Measurements from ENCODE around the gene SH3BP4.

The SH3BP4 gene, protein sequence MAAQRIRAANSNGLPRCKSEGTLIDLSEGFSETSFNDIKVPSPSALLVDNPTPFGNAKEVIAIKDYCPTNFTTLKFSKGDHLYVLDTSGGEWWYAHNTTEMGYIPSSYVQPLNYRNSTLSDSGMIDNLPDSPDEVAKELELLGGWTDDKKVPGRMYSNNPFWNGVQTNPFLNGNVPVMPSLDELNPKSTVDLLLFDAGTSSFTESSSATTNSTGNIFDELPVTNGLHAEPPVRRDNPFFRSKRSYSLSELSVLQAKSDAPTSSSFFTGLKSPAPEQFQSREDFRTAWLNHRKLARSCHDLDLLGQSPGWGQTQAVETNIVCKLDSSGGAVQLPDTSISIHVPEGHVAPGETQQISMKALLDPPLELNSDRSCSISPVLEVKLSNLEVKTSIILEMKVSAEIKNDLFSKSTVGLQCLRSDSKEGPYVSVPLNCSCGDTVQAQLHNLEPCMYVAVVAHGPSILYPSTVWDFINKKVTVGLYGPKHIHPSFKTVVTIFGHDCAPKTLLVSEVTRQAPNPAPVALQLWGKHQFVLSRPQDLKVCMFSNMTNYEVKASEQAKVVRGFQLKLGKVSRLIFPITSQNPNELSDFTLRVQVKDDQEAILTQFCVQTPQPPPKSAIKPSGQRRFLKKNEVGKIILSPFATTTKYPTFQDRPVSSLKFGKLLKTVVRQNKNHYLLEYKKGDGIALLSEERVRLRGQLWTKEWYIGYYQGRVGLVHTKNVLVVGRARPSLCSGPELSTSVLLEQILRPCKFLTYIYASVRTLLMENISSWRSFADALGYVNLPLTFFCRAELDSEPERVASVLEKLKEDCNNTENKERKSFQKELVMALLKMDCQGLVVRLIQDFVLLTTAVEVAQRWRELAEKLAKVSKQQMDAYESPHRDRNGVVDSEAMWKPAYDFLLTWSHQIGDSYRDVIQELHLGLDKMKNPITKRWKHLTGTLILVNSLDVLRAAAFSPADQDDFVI

DNA sequence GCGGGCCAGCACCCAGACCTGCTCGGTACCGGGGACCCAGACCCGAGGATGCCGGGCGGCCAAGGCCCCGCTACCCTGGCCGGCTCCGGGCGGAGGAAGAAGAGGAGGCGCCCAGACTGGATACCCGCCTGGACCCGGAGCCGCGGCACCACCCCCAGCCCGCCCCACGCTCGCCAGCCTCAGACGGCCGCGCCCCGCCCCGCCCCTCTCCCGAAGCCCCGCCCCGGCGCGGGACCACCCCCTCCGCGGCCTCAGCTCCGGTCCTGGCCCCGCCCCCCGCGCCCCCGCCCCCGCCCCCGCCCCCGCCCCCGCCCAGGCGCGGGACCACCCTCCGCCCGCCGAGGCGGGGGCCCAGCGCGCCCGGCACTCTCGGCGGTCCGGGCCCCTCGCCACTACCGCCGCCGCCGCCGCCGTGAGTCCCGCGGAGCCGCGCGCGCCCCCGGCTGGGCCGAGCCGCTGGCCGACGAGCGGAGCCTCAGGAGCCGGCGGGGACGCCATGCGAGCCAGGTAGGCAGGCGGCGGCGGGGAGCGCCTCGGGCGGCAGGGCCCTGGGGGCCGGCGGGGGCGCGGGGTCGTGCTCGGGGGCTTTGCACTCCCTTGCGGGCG, at the start of gene SH3BP4:
Gene SH3BP4, plus strand, starts transcription at position 354 of the 606 bp plus-strand sequence. CDS start 82,986 bp downstream, outside the sequence.
- TF ChIP-seq GATA3 (IDR thresholded peaks at IDR 0.05; ENCODE audit: low read depth, low read length) = no peak
- no peak for TF ChIP-seq GATA2 (IDR thresholded peaks at IDR 0.05; ENCODE audit: low read depth, low read length)

DNA sequence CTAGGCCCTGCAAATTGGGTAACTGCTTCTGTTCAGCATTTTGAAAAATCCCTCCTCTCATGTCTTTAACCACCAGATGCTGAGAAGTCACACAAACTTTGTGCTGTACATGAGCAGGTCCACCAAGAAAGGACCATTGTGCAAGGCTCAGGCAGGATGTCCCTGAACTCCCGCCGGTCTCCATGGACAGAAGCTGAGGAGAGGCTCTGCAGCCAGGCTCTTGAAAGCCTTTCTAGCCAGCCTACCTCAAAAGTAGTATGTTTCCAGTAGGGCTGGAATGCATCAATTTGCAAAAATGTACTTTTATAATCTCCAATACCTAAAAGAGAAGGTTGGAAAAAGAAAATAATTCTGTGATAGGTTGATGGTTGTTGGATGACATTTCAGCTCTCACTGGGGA, 47.0 kb upstream of the SH3BP4 start:
- TF ChIP-seq GATA2 (IDR thresholded peaks at IDR 0.05; ENCODE audit: low read depth, low read length) (no peak), GATA3 (IDR thresholded peaks at IDR 0.05; ENCODE audit: low read depth, low read length) (no peak)

DNA sequence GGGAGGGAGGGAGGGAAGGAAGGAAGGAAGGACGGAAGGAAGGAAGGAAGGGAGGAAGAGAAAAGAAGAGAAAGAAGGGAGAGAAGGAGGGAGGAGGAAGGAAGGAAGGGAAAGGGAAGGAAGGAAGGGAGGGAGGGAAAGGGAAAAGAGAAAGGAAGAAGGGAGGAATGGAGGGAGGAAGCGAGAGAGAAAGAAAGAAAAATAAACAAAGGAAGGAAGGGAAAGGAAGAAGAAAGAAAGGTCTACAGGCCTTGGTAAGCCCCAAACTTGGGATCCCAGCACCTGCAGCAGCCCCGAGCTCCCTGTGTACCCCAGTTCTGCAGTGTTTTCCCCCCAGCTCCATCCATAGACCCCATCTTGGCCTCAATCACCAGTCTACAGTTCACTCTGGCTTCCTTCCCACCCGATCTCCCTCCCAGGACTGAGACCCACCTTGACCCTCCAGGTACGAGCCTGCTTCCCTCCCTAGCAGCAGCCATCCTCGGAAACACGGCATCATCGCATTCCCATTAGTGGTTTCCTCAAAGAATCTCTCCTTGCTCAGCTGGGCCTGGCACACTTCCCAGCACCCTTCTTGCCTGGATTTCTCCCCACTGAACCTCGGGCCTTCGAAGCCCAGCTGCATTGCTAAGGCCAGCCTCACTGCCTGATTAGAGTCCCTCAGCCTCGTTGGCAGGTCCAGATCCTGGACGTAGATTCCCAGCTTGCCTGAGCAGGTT, 46.1 kb upstream of the SH3BP4 start:
- TF ChIP-seq GATA2 (IDR thresholded peaks at IDR 0.05; ENCODE audit: low read depth, low read length) (no peak), GATA3 (IDR thresholded peaks at IDR 0.05; ENCODE audit: low read depth, low read length) (no peak)

DNA sequence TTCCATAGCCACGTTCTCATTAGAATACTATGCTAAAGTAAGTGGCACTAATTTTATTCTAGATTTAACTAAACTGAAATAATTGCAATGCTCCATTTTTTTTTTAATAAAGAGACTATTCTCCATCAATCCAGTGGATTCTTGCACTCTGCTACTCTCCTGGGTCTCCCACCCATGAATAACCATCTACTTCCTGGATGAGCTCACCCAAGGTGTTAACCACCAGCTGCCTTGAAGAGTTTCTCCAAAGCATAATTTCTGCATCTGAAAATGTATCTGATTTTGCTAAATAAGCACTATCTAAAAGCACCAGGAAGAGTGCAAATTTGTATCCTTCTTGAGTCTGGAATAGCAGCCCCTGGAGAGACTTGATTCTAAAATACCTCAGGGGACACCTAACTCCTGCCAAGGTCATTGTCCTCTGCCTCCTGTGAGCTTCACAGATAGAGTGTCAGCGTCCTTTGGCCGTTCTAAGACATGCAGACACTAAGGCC, 41.6 kb upstream of the SH3BP4 start:
- TF ChIP-seq GATA3 (IDR thresholded peaks at IDR 0.05; ENCODE audit: low read depth, low read length) (no peak), GATA2 (IDR thresholded peaks at IDR 0.05; ENCODE audit: low read depth, low read length) (no peak)

DNA sequence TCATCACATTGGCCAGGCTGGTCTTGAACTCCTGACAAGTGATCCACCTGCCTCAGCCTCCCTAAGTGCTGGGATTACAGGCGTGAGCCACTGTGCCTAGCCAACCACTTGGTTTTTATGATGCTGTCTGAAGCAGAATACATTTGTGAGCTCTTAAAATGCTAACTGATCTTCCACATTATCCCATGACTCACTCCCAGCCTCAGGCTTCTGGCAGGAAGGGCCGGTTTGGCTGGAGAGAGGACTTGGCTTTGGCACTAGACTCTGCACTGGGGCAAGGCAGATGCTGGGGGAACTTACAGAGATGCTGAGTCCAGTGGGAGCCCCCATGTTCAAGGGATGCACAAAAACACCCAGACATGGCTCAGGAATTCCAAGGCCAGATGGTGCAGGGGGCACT, 40.5 kb upstream of the SH3BP4 start:
- TF ChIP-seq GATA2 (IDR thresholded peaks at IDR 0.05; ENCODE audit: low read depth, low read length) = no peak
- TF ChIP-seq GATA3 (IDR thresholded peaks at IDR 0.05; ENCODE audit: low read depth, low read length) = no peak

DNA sequence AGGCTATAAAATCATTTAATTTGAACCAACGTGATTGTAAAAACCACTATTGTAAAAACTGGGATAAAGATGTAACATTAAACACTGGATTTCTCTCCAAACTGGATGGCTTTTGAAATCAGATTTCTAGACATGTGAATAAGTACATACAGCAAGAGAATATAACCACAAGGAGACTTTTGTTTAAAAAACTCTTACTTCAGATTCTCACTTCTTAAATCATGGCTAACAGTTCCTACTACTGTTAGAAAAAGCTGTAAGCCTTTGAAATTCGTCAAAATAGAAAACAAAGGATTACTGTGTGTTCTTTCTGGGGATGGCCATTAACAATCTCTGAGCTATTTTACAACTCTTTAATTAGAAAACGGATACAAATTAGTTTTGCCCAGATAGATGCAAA, 39.4 kb upstream of the SH3BP4 start:
- TF ChIP-seq GATA2 (IDR thresholded peaks at IDR 0.05; ENCODE audit: low read depth, low read length) (no peak), GATA3 (IDR thresholded peaks at IDR 0.05; ENCODE audit: low read depth, low read length) (no peak)

DNA sequence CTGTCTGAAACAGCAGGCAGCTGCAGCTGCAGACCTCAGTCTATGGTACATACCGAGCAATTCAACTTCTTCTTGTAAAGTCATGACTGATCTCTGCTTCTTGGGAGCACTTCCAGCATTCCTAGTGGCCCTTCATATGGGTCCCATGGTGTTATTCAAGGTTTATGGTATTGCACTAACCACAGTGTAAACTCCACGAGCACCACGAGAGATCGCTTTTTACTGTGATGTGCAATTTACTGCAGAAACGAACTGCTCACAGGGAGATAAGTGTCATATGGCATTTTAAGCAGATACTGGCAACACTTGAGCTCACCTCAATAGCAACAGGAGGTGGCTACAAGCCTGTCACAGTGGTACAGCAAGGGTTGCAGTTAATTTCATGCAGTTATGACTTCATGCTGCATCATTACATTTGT, 38.6 kb upstream of the SH3BP4 start:
- TF ChIP-seq GATA2 (IDR thresholded peaks at IDR 0.05; ENCODE audit: low read depth, low read length) = no peak
- no peak for TF ChIP-seq GATA3 (IDR thresholded peaks at IDR 0.05; ENCODE audit: low read depth, low read length)

DNA sequence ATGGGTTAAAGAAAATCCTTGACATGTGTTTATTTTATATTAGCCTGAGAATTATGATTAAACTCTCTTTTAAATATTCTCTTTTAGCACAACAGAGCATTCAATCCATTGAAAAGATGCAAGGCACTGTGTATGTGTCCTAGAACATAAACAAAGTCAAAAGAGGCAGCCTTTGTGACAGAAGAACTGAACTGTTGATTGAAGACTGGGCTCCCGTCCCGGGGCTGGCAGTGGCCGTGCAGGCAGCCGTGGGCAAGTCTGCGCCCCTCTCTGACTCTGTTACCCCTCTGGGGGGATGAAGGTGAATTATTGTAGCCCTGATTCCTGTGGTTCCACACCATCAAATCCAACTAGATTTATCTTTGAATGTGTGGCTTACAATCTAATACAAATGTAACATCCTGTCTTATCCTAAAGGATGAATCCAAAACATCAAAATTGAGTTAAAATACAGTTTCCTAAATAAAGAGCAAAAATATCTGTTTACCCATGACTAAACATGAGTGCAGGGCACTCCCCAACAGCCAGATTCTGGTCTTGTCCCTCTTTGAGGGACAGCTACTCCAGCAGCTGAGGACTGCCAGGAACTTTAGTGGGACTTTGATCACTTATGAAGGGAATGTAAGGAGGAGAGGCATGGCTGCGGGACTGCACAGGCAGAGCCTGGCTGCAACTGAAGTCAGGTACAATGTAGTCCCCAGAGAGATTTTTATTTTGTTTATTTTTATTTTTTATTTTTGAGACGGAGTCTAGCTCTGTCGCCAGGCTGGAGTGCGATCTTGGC, 37.3 kb upstream of the SH3BP4 start:
- TF ChIP-seq GATA3 (IDR thresholded peaks at IDR 0.05; ENCODE audit: low read depth, low read length) = no peak
- TF ChIP-seq GATA2 (IDR thresholded peaks at IDR 0.05; ENCODE audit: low read depth, low read length) = no peak

DNA sequence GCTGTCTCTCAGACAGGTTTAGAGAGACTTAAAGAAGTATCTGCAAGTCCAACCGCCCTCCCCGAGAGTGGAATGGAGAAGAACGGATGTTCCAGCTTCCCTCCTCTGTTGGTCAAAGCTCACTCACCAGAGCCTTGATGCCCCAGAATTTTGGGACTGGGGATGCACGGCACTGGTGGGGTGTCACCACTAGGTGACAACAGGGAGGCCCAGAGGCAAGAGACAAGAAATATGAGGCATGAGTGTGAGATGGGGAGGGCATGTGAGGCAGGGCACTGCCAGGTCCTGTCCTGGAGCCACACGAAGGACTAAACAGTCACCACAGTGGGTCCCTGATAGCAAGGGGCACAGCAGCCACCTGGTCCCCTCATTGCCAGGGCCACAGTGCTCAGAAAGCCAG, 35.1 kb upstream of the SH3BP4 start:
- no peak for TF ChIP-seq GATA2 (IDR thresholded peaks at IDR 0.05; ENCODE audit: low read depth, low read length)
- no peak for TF ChIP-seq GATA3 (IDR thresholded peaks at IDR 0.05; ENCODE audit: low read depth, low read length)

DNA sequence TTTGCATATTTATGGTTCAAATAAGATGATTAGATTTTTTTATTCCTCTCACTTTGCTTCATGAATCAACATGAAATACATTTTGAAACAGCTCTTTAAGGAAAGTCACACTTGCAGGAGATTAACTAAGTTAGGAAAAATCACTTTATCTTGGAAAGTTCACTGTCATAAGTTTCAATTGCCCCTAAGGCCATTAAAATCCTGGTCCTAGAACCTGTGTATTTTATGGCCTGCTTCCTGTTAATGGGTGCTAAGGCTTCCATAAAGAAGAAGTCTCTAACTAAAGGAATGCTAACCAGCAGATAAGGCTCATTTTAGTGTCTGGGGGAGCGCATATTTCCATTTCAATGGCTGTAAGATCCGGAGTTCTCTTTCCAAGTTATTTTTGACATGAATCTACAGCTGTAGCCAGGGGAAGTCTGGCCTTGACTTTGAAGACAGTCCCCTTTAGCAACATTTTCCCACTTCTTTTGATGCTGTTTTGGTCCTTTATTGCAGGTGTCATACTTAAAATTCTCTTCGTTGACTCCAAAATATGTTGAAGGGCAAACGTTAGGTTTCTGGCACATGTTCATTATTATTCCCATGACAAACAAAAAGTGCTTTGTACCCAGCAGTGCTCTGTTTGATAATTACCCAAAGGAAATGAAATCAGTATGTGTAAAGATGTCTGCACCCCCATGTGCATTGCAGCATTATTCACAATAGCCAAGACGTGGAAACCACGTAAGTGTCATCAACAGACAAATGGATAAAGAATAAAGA, 34.4 kb upstream of the SH3BP4 start:
- TF ChIP-seq GATA2 (IDR thresholded peaks at IDR 0.05; ENCODE audit: low read depth, low read length) (no peak), GATA3 (IDR thresholded peaks at IDR 0.05; ENCODE audit: low read depth, low read length) (no peak)

DNA sequence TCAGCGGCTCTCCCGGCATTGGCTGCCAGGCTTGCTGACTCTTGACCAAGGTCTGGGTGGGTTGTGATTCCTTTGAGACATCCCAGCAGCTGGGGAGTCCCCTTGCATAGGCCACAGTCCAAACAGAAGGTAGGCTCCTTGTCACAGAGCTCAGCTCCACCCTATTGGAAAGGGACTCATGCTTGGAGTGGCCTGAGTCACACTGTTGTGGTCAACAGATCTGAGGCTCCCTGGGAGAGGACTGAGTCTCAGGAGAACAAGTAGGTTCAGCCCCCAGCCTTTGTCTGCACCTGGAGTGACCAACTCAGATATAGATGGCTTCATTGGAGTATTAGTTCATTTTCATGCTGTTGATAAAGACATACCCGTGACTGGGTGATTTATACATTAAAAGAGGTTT, 32.1 kb upstream of the SH3BP4 start:
- TF ChIP-seq GATA2 (IDR thresholded peaks at IDR 0.05; ENCODE audit: low read depth, low read length) = no peak
- no peak for TF ChIP-seq GATA3 (IDR thresholded peaks at IDR 0.05; ENCODE audit: low read depth, low read length)

DNA sequence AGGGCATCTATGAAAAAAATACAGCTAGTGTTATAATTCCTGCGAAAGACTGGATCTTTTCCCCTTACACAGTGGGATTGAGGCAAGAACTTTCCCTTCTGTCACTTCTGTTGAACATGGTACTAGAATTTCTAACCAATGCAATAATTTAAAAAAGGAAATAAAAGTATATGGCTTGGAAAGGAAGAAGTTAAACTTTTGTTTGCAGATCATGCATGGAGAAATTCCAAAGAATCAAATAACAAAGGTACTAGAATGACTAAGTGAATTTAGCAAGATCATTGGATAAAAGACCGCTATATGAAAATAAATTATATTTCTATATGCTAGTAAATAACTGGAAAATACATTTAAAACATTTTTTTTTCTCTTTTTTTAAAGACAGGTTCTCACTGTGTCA, 31.0 kb upstream of the SH3BP4 start:
- no peak for TF ChIP-seq GATA2 (IDR thresholded peaks at IDR 0.05; ENCODE audit: low read depth, low read length)
- TF ChIP-seq GATA3 (IDR thresholded peaks at IDR 0.05; ENCODE audit: low read depth, low read length) = no peak

All from SH-SY5Y (cell line).